ENCODE measurements around the gene ETHE1.

ETHE1 gene

GRCh38 chr19:43526884-43527859, at the start of gene ETHE1:
ETHE1 (minus strand) TSS chr19:43527201; CDS start chr19:43527177, 24 bp downstream.
- FAIRE-seq = no peak

DNA sequence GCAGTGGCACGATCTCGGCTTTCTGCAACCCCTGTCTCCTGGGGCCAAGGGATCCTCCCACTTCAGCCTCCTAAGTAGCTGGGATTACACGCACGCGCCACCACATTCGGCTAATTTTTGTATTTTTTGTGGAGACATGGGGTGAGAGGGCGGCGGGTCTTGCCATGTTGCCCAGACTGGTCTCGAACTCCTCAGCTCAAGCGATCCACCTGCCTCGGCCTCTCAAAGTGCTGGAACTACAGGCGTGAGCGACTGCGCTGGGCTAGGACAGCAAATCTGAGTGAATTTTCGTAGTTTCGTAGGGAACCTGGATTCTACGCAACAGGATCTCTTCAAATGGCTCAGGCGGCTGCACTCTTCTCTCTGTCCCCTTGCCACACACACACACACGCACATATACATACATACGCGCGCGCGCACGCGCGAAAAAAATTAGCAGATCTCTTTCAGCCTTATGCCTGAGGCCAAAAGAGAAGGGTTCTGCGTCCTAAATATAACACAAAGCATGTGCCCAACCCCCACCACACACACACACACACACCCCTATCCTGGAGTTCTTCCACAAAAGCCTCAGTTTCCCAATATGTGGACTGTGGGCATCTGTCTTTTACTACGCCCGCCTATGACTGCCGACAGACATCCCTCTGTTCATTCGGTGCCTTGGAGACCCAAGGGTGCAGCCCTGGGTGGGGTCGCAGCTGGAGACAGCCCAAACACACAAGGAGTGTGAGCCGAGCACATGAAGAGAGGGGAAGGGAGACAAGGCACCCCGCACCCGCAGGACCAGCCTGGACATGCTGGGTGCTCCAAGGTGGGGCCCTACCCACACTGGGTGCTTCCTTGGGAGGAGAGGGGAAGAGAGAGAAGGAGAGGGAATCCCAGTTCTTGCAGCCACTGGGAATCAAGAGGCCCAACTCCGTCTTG, 49.2 kb upstream of the ETHE1 start:
- FAIRE-seq = no peak

DNA sequence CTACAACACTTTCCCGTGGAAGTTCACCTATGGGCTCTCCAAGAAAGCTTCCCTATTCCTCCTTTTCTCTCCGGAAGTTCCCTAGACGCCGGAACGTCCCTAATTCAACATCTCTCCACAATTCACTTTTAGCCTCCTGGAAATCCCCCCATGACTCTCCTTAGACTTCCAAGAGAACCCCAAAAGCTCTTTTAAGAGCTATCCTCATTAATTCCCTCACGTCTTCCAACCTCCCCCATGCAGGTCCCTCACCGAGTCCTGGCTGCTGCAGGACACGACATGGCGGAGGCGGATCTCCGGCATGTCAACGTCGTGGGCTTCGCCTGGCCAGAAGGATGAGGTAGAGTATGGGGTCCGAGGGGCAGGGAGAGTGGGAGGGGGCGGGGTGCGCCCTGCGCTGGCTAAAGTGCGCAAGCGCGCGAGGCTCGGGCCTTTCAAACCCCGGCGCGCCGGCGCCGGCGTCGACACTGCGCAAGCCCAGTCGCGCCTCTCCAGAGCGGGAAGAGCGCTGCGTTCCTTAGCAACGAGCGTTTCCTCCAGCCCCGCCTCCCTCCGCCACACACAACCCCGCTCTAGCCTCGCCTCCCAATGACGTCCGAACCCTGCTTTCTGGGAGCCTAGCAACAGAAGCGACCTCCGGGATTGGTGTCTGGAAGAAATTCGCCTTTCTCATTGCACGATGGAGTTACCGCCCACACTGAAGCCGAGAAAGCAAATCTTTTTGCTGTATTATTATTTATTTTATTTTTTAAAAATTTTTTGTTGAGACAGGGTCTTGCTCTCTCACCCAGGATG, 48.4 kb upstream of the ETHE1 start, which contains the start of the genes PINLYP and XRCC1:
Gene PINLYP, plus strand, starts transcription at position 646 of the 795 bp plus-strand sequence. CDS start 1,391 bp downstream, outside the sequence.
Gene XRCC1, minus strand, starts transcription at position 372 of the 795 bp plus-strand sequence. Its CDS starts 69 bp downstream, at position 303.
- peak; percentile 99 for FAIRE-seq

DNA sequence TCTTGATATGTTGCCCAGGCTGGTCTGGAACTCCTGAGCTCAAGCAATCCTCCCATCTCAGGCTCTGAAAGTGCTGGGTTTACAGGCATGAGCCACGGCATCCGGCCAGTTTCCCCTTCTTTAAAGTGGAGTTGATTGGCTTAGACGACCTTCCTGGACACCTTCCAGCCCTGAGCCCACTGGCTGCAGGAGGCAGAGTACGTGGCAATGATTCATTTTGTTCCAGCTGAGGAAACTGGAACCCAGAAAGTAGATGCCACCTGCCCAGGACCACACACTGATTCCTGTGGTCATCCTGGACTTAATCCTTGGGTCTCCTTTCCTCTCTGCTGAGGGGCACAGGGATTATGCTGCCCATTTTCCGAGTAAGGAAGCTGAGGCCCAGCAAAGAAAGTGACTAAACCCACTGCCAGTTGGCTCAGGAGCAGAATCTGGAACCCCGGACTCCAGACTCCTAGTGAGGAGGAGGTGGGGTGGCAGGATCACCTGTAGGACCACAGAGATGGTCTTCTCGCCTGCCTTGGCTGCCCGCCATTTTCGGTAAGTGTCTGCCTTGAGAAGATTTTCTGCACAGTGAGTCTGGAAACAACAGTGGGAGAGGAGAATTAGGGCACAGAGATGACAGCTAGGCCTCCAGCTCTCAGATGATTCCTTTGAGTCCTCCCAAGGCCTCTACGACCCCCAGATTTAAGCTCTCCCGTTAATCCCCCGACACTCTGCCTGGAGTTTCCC, 47.6 kb upstream of the ETHE1 start:
- FAIRE-seq = no peak

GRCh38 chr19:43572171-43572588, 45.2 kb upstream of the ETHE1 start:
- no peak for FAIRE-seq

GRCh38 chr19:43570174-43570791, 43.3 kb upstream of the ETHE1 start:
- no peak for FAIRE-seq

DNA sequence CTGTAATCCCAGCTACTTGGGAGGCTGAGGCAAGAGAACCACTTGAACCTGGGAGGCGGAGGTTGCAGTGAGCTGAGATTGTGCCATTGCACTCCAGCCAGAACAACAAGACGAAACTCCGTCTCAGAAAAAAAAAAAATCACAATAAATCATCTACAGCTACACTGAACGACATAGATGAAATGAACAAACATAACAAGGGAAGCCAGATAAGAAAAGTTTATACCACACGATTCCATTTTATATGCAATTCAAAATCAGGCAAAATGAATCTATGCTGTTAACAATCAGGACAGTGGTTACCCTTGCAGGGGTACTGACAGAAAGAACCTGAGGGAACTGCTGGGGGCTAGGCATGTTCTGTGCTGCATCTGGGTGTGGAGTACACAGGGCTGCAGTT, 42.7 kb upstream of the ETHE1 start:
- FAIRE-seq = no peak

- FAIRE-seq = no peak
These were observed 37.8 kb upstream of the ETHE1 start for GRCh38 chr19:43564800-43565199.

- FAIRE-seq = no peak
These were observed 36.9 kb upstream of the ETHE1 start for GRCh38 chr19:43563816-43564457.

GRCh38 chr19:43562698-43563241, 35.8 kb upstream of the ETHE1 start:
- no peak for FAIRE-seq

DNA sequence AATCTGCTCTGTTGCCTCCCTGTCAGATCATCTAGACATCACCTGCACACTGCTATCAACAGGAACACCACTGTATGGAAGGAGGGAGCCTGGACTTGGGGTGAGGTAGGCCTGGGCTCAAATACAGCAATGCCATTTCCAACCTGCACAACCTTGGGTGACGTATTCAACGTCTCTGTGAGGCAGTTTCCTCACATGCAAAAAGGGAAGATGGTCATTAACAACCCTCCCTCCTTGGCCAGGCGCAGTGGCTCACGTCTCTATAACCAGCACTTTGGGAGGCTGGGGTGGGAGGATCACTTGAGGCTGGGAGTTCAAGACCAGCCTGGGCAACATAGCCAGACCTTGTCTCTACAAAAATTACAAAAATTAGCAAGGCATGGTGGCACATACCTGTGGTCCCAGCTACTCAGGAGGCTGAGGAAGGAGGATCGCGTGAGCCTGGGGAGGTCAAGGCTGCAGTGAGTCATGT, 35.3 kb upstream of the ETHE1 start:
- FAIRE-seq = no peak

- FAIRE-seq = no peak
These were observed 34.4 kb upstream of the ETHE1 start for GRCh38 chr19:43561139-43561970.

DNA sequence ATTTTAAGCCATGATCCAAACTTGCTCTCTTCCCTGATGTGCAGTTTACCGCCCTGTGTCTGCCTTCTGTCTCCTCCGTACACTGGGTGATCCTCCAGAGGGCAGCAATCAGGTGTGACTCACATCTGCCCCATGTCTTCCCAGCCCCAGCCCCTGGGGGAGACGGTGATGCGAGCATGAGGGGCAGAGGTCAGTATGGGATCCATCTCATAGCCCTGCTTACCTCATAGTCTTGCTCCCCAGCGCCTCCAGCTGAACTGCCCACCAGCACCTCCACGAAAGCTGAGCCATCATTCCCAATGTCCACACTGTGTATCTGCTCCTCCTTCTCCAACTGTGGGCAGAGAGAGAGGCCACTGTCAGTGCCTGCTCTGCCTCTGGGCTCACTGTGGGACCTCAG, 33.7 kb upstream of the ETHE1 start:
- FAIRE-seq = no peak

DNA sequence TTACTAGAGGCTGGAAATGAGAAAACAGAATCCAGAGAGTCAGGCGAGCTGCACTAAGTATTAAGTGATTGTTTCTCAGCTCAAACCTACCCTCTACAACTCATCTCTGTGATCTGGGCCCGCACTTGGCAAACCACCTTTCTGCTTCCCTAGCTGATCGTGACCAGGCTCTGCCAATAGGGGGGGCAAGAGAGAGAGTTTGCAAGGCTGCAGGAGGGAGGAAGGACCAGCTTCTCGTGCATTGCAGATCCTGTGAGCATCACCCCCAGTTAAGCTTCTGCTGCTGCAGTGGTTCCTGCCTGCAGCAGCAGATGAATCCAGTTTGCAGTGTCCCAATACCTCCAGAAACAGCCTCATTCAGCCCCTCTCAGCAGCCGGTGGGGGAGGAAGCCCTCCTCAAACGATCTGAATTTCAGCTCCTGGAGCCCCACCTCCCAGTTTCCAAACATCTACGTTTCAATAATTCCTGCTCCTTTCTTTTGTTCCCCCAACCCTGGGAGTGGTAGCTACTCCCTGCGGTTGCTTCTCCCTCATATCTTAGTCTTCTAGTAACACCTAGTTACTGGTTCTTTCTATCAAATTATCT, 28.3 kb upstream of the ETHE1 start:
- FAIRE-seq = peak; percentile 89

- FAIRE-seq = no peak
These were observed 27.4 kb upstream of the ETHE1 start for GRCh38 chr19:43554317-43554895.

GRCh38 chr19:43553656-43554055, 26.7 kb upstream of the ETHE1 start:
- no peak for FAIRE-seq

- FAIRE-seq = no peak
These were observed 25.6 kb upstream of the ETHE1 start for GRCh38 chr19:43552616-43553015.

GRCh38 chr19:43552198-43552450, 25.1 kb upstream of the ETHE1 start:
- FAIRE-seq = no peak
